Measurements from ENCODE around the gene STRIT1.

DNA sequence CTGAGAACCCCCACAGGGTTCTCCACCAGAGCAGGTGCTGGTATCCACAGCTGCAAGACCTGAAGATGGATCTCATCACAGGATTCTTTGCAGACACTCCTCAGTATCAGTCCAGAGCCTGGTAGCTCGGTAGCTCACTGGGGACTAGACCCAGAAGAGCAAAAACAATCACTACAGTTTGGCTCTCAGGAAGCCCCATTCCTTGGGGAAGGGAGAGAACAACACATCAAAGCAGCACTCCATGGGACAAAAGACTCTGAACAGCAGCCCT is 22.2 kb downstream of the STRIT1 start:
- TF ChIP-seq CTCF (IDR thresholded peaks at IDR 0.05) (no peak), EZH2 (IDR thresholded peaks at IDR 0.05; ENCODE audit: borderline replicate concordance, insufficient read depth, low read depth, low read length, poor library complexity, severe bottlenecking) (no peak)

Data from B cell (primary cell).